Activated T-helper 1 cell treated with anti-CD3 and anti-CD28 coated beads, Interleukin-2, amount 50 U/mL, for 16 hours (primary cell): ENCODE measurements around the gene LRRC8C.

ENCODE experiments used
- DNase-seq, 2 donors: peaks; one replicate each; pipeline ENCODE4 v3.0.0-alpha.2; 2020; ENCODE audit warnings: low read depth in 1 of 2, low spot score in 1 of 2

Gene LRRC8C

DNA sequence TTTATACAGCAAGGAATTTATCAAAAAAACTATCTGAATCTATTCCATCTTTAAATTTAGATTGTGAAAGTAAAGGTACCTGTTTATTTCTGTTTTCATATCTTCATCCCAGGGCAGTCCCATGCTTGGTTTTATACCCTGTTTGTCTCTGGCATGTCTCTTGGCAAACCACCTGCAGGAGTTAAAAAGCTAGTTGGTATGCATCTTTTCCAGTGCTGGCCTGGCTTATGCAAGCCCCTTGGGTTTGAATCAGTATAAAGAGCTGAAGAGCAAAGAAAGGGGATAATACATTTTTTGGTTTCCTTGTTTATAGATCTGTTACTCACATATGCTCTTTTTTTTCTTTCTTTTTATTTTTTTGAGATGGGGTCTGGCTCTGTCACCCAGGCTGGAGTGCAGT lies 37.8 kb downstream of the LRRC8C start:
- DNase-seq: no peak

DNA sequence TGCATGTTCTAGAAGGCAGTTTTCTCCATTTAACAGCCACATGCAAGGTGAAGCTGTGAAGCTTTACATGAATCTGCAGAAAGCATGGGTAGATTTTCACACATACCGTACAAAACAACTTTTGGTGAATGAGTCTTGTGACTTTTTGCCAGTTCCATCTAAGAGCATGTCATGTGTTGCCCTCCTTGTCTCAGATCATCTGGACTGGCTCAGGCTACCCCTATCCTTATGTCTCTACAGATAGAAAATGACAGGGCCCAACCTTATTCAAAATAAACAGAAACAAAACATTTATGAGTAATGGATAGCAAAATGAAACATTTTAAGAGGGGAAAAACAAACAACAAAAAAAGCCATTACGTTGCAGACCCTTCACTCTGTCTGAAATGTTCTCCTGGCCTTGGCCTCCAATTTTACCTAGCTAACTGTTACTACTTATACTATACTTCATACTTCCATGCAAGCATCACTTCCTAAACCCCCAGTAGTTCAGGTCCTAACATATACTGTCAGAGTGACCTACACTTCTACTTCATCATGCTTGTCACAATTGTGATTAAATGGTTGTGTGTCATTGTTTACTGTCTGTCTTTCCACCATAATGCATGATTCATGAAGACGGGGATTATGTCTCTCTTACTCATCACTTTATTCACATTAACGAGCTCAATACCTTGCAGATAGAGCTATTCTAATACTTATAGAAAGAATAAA lies 39.0 kb downstream of the LRRC8C start:
- DNase-seq: no peak

DNA sequence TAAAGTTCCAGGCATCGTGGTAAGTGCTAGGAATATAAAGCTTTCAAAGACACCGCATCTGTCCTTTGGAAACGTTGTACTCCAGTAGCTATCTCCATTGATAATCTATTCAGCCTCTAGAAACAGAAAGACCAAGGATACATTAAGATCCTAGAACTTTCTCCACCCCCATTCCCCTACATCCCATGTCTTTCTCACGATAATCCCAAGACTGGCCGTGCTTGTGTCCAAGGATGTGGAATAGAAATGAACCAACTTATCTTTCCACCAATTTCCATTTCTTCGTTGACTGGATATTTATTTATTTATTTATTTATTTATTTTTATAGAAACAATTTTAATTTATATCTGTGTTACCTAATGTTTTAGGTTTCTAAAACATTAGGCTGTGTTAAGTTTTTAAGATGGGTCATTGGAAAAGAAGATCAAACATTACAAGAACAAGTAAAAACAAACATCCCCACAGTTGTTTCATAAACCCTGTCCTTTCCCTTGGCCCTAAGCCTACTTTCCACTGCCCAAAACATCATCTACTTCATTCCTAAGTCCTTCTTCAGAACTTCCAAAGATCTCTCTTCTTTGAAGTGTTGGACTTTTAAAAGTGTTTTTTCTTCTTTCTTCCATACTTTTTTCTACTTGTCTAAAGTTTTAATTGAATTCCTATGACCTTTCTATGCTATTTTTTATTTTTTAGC lies 39.7 kb downstream of the LRRC8C start:
- DNase-seq: no peak

DNA sequence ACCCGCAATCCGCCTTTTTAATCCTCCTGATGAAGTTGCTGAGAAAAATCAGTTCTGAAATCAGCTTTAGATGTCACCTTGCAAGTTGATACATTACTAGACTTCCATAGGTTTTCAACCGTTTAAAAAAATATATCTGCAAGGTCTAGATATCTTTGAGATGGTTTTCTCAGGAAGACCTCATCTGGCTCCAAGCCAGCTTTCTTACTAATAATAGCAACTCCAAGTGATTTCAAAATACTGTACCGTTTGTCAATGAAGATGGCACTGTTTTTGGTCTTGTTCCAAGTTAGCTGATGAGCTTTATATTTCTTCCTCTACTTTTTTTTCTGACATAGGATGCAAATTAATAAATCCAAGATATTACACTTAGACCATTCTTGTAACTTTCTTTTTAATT lies 40.3 kb downstream of the LRRC8C start:
- DNase-seq: no peak

DNA sequence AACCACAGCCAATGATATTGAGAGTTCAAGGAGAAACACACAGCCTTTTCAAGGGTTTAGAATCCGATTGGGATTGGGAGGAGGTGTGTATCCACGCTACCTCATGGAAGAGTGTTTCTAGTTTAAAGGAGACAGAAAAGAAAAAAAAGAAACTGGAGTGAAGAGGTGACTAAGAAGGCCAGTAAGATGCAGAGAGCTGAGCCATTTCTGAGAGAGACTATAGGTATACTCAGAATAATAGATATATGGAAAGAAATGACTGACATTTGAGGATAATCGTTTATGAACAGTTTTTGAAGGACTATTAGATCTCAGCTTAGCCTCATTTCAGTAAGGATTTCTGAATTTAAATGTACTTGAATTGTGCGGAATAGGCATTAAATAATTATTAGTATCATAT lies 42.8 kb downstream of the LRRC8C start:
- DNase-seq: no peak

DNA sequence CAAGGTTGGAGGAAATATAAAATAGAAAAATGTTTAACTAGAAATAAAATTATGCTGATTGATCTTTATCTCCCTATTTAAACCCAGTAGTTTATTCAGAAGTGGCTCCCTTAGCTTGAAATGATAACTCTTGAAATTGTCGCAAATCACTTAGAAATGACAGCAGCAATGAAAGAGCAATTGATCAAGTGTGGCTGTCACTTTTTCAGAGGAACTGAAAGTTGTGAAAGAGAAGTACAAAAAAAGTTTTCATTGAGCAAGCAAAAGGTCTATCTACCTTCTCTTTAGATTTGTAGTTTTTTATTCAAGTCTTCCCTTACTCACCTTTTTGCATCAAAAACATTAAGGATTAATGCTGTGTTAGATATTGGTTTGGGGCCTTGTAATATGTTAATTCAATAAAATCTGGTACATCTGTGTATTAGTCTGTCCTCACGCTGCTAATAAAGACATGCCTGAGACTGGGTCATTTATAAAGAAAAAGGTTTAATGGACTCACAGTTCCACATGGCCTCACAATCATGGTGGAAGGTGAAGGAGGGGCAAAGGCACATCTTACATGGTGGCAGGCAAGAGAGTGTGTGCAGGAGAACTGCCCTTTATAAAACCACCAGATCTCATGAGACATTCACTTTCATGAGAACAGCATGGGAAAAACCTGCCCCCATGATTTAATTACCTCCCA lies 48.3 kb downstream of the LRRC8C start:
- no peak for DNase-seq

DNA sequence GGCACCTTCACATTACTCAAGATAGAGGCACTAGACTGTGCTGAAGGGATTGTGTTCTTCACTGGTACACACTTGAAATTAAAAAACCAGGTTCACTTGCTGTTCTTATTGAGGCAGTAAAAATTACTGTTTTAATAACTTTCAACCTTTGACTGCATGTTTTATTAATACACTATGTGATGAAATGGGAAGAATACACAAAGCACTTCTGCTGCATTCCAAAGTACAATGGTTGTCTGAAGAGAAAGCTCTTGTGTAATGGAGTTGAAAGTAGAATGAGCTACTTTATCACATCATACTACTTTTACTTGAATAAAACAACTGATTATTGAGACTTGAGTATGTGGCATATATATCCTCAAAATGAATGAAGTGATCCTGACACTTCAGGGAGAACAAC lies 49.7 kb downstream of the LRRC8C start:
- no peak for DNase-seq

DNA sequence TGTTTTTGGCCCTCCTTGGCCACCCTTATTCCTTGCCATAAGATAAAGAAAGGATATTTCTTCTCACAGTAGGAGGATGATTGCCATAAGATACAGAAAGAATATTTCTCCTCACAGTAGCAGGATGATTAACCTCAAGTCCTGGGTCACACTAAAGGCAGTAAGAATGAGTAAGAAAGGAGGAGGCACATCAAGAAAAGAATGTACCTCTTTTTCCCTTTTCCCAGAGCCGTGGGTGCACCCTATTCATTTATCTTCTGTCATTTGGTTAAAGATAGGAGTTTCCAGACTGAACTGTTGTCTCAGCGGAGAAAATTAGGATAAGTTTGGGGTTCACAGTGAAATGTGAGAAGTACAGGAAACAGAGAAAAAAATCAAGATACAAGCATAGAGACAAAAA lies 52.5 kb downstream of the LRRC8C start:
- no peak for DNase-seq

DNA sequence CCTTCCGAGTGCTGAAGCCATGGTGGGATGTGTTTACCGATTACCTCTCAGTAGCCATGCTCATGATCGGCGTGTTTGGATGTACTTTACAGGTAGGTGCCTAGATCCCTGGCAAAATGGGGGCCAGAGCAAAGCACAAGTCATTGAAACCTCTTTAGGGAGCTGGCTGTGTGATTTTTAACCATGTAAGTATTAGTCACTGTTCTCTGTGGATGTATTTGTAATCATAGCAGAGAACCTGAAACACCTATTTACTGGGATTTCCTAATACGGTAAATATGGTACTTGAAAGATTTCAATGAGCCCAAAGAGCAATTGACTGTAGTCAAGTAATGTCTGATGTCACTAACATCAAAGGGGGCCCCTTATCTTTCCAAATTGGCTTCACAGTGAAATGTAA lies 53.6 kb downstream of the LRRC8C start:
- DNase-seq: no peak

DNA sequence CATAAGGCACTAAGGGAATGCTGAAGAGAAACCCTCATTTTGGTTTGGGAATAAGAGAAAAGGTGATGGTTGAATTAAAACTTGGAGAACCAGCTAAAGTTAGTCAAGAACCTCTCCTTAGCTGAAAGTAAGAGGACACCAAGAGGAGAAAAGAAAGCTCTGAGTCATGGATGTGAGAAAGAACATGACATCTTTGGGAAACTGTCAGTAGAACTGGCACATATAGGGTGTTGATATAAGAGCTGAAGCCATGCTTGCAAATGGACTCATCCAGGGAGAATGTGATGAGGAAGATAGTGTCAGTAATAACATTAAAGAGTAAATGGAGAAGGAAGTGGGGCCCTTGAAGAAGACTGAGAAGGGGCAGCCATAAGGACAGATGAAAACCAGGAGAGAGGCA lies 54.3 kb downstream of the LRRC8C start:
- DNase-seq: no peak

DNA sequence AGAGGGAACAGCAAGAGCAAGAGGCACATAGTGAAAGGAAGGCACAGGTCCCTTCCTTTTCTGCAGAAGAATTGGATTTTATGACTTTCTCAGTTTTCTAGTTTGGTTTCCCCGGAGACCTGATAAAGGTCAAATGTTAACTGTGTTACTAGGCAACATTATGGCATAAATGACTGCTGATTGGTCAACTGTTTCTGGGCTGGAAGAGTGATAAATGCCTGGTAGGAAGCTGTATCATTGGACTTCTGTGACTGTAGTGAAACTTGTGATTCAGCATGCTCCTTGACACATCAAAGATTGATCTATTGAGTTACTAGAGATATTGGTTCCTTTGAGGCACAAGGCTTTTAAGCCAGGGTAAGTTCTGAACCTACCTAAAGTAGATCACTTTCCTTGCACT lies 55.7 kb downstream of the LRRC8C start:
- DNase-seq: no peak

DNA sequence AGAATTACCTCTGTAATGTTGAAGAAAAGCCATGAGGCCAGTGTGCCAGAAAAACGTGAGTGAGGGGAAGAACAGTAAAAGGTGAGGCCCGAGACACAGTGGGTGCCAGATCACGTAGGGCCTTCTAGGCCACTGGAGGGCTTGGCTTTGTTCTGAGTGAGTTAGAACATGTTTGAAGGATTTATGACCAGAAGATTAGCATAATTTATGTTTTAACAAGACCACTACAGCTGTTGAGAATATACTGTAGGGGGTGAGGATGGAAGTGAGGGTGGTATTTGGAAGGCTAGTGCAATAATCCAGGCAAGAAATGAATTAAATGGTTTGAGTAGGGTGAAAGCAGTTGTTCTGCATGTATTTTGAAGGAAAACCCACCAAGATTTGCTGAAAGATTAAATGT lies 56.3 kb downstream of the LRRC8C start:
- no peak for DNase-seq

DNA sequence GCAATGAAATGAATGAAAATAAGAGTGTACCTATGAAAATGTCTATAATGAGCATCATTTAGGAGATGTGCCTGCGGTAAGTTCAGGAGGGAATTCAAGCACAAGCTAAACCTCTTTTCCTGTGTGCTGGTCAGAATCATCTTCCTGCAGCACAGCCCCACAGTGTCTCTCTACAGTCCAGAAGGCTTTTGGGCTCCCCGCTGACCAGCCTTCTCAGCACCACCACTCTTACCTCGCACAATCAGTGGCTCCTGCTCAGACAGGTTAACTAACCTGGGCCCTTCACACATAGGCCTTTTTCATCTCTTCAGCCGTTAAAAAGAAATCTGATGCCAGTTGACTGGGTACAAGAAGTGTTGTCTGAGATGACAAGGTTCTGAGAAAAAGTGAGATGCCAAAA lies 57.7 kb downstream of the LRRC8C start:
- no peak for DNase-seq

DNA sequence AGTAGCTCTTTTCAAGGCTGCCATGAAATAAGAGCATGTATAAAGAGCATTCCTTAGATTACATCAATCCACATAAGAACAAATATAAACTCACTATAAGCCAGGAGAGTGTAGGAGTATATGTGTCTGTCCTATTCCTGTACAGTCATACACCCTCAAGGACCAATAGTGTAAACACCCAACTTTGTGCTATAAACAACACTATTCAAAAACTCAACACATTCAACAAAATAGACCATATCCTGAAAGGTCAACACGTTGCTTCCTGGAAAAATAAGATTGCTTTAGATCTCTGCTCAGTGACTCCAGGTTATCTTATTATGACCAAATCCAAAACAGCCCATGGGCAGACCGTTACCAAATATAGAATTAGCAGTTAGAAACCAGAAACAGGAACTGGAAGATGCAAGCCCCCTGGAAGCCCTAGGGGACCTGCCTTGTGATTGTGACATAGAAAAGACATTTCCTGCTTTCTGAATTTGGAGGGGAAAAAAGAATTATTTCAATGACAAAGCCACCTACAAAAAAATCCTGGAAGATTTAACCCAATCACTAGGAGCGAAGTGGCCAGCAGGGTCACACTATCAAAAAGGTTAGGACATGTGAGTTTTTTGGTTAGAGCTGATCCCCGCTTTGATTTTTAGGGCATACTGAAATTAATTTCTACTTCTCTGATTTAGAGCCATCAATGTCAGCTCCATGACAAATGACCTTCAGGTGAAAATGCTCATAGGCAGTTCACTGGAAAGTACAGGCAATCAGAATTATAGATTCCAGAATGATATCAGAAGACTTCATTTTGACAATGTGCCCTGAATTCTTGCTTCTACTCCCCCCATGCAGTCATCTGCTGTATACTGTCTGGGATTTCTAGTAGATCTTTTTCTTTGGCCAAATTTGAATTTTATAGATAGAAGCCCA lies 59.9 kb downstream of the LRRC8C start:
- no peak for DNase-seq

DNA sequence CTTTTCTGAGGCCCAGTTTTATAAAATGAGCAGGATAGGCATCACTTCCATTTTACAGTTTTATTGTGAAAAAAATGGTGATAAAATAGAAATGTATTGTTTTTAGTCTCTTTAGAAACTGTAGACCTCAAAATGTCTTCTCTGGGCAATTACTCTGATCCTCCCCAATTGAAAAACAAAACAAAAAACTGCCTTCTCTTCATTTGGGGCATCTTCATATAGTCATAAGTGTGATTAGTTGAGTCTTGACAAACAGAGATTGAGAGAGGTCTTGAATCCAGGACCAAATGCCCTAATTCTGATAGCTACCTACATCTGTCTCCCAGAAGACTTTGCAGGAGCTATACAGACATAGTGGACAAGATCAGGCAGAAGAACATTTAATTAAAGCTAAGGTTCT lies 62.9 kb downstream of the LRRC8C start:
- DNase-seq: no peak

DNA sequence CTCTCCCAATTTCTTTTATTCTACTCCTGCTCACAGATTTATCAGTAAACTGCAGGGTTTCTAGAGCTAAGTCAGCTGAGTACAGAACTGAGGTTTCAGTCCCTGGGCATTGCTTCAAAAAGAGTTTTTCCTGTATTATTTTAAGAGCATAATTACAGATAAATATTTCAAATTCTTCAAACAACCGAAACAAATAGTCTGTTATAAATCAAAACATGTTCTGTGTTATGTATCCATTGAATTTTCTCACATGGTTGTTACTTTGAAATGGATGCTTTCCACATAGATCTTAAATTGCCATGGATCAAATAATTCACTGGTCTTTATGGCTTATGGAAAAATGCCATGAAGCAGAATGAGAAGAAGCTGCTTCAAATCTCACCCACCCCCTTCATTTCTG lies 64.5 kb downstream of the LRRC8C start:
- no peak for DNase-seq

DNA sequence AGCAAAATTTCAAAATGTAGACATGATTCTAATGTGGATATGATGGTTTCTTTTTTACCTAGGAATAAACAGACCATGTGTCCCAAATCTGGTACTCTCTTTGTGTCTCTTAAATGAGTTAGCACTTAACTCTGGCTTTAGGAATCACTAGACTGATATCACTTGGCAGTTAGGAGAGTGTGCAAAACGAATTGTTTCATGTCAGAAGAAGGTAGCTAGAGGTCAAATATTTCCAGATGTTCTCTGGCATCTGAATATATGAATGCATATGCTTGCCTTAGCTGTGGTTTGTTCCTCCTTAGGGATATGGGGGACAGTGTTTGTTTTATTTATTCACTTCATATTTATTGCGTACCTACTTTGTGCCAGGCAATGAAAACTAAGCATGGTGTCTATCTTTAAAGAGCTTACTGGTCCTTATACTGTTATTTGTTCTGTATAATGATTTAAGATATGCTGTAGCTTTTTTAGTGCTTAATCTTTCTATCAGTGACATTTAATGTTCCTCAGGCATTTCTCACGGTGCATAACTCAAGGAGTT lies 65.2 kb downstream of the LRRC8C start:
- no peak for DNase-seq

DNA sequence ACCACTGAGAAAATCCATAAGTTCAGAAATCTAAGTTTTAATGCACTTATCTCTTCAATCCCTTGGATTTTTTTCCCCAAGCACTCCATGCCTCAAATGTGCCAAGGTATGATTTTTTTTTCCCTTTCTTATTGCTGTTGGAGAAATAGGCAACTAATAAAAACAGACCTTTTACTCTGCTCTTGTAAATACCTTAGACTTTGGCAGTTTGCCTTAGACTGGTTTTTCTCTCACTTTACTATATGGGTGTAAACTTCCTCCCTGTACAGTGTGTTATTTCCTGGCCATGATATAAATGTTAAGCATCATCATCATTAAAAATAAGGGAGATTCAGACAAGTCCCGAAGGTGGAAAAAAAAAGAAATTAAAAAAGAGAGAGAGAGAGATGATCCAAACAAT lies 65.7 kb downstream of the LRRC8C start:
- no peak for DNase-seq

DNA sequence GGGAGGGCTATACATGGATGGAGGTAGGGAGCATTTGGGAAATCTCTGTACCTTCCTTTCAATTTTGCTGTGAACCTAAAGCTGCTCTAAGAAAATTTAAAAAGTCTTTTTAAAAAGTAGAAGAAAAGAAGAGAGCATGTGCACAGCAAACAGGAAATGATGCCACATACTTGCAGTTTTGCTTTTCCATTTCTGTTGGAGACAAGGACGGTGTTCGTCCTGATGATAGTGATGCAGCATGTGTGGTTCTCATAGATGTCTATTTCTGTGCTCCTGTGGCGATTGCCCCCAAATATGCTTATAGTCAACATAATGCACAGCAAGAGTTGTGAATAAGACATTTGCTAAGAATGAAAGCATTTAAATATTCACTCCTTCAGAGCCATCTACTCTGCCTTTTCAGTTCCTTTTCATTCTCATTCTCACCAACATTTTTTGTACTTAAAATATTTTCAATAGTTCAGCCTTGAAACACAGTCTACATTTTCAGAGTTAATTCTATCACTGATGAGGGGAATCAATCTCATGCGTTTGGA lies 66.6 kb downstream of the LRRC8C start:
- no peak for DNase-seq

DNA sequence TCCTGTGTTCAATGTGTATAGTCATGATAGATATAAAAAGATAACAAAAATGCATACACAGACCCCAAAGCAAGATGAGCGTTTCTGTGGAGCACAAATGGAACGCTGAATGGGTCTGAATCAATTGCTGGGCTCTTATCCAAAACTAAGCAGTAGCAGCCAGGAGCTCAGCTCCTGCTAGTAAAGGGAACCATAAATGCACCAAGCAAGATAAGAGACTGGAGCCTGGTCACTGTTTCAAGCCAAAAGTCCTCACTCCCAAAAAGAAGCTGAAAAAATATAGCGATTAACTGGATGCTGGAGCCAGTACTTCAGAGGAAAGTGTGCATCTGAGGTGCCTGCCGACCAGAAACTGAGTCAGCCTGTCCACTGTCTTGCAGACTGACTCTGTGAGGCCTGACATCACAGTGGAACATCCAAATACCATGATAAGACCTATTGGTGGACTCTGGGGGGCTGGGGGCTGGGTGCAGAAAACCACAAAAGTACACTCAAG lies 68.9 kb downstream of the LRRC8C start:
- DNase-seq: no peak
